ENCODE measurements around the gene SOBP.

GRCh38 chr6:107656883-107657282 lies 167.0 kb downstream of the SOBP start:
- no peak; the same call in 1 of the 2 replicates for TF ChIP-seq CTCF (IDR thresholded peaks at IDR 0.05; ENCODE audit: low read depth, low read length)
- no peak for TF ChIP-seq EZH2phosphoT487 (IDR thresholded peaks at IDR 0.05; ENCODE audit: low read depth)
